Measurements from ENCODE around the gene FAM181A. TPM values are rescaled to one million over a fixed set of nuclear protein-coding genes. Genes with fewer than 3 reads are reported as not detected.

FAM181A gene
- total RNA-seq, 1 donor from 2014 or later, result not detected

GRCh38 chr14:93960774-93961438 is 33.8 kb downstream of the FAM181A start:
- H3K4me1 Mint-ChIP-seq (ENCODE audit: low read depth, unreplicated experiment), result peaks cover 40% of the 10 kb centered on the region
- peaks cover 18% of the 10 kb centered on the region for H3K9me3 Mint-ChIP-seq (ENCODE audit: unreplicated experiment)
- no peak overlapping the region for H3K27ac Mint-ChIP-seq (ENCODE audit: unreplicated experiment)
- no peak for DNase-seq
- peaks cover 18% of the 10 kb centered on the region for H3K27me3 Mint-ChIP-seq (ENCODE audit: unreplicated experiment)
- H3K36me3 Mint-ChIP-seq (ENCODE audit: unreplicated experiment), result no peaks in the 10 kb centered on the region
- no peak for TF ChIP-seq CTCF (IDR thresholded peaks at IDR 0.05; ENCODE audit: partially characterized antibody, unreplicated experiment)
- H3K4me3 Mint-ChIP-seq (ENCODE audit: unreplicated experiment), result no peak overlapping the region

GRCh38 chr14:93961620-93962019 is 34.5 kb downstream of the FAM181A start:
- Mint-ChIP-seq H3K4me3 (ENCODE audit: unreplicated experiment) (no peak overlapping the region), H3K36me3 (ENCODE audit: unreplicated experiment) (no peaks in the 10 kb centered on the region), H3K9me3 (ENCODE audit: unreplicated experiment) (peaks cover 18% of the 10 kb centered on the region), H3K27me3 (ENCODE audit: unreplicated experiment) (peaks cover 18% of the 10 kb centered on the region), H3K4me1 (ENCODE audit: low read depth, unreplicated experiment) (peaks cover 36% of the 10 kb centered on the region), H3K27ac (ENCODE audit: unreplicated experiment) (peak overlapping the region; percentile 59)
- TF ChIP-seq CTCF (IDR thresholded peaks at IDR 0.05; ENCODE audit: partially characterized antibody, unreplicated experiment), result no peak
- no peak for DNase-seq

- peak overlapping the region; percentile 68 for H3K27ac Mint-ChIP-seq (ENCODE audit: unreplicated experiment)
- no peak overlapping the region for H3K4me3 Mint-ChIP-seq (ENCODE audit: unreplicated experiment)
- TF ChIP-seq CTCF (IDR thresholded peaks at IDR 0.05; ENCODE audit: partially characterized antibody, unreplicated experiment), result no peak
- peaks cover 11% of the 10 kb centered on the region for H3K9me3 Mint-ChIP-seq (ENCODE audit: unreplicated experiment)
- peaks cover 11% of the 10 kb centered on the region for H3K27me3 Mint-ChIP-seq (ENCODE audit: unreplicated experiment)
- peaks cover 27% of the 10 kb centered on the region for H3K4me1 Mint-ChIP-seq (ENCODE audit: low read depth, unreplicated experiment)
- no peak for DNase-seq
- H3K36me3 Mint-ChIP-seq (ENCODE audit: unreplicated experiment), result no peaks in the 10 kb centered on the region
These were observed 35.8 kb downstream of the FAM181A start for GRCh38 chr14:93962701-93963601.

- DNase-seq, result no peak
- peaks cover 13% of the 10 kb centered on the region for H3K9me3 Mint-ChIP-seq (ENCODE audit: unreplicated experiment)
- no peaks in the 10 kb centered on the region for H3K36me3 Mint-ChIP-seq (ENCODE audit: unreplicated experiment)
- H3K27ac Mint-ChIP-seq (ENCODE audit: unreplicated experiment), result no peak overlapping the region
- peaks cover 10% of the 10 kb centered on the region for H3K27me3 Mint-ChIP-seq (ENCODE audit: unreplicated experiment)
- H3K4me3 Mint-ChIP-seq (ENCODE audit: unreplicated experiment), result no peak overlapping the region
- TF ChIP-seq CTCF (IDR thresholded peaks at IDR 0.05; ENCODE audit: partially characterized antibody, unreplicated experiment), result no peak
- H3K4me1 Mint-ChIP-seq (ENCODE audit: low read depth, unreplicated experiment), result peaks cover 22% of the 10 kb centered on the region
These were observed 36.5 kb downstream of the FAM181A start for GRCh38 chr14:93963692-93964091.

GRCh38 chr14:93964281-93964680 is 37.1 kb downstream of the FAM181A start:
- Mint-ChIP-seq H3K27ac (ENCODE audit: unreplicated experiment) (no peak overlapping the region), H3K36me3 (ENCODE audit: unreplicated experiment) (no peaks in the 10 kb centered on the region), H3K4me3 (ENCODE audit: unreplicated experiment) (no peak overlapping the region), H3K27me3 (ENCODE audit: unreplicated experiment) (peaks cover 10% of the 10 kb centered on the region), H3K9me3 (ENCODE audit: unreplicated experiment) (peaks cover 13% of the 10 kb centered on the region), H3K4me1 (ENCODE audit: low read depth, unreplicated experiment) (peaks cover 22% of the 10 kb centered on the region)
- no peak for TF ChIP-seq CTCF (IDR thresholded peaks at IDR 0.05; ENCODE audit: partially characterized antibody, unreplicated experiment)
- no peak for DNase-seq

Data from glutamatergic neuron (in vitro differentiated cells).